Mesenteric fat pad (tissue), 1 donor: ENCODE results near the gene LRRC26. TPM values are rescaled to one million over a fixed set of nuclear protein-coding genes. Genes with fewer than 3 reads are reported as not detected.
"Not testable (repeated sequence)": the region's sequence is repeated elsewhere in the genome, so short reads cannot be mapped to it uniquely, and the experiment has no call there.

Experiments used
- DNase-seq: peaks from one replicate; pipeline ENCODE4 v3.0.0-alpha.2; 2020; ENCODE audit warnings: low spot score
- microRNA-seq: library from miRNA; unstranded; fragments of <30 nt; microRNA quantifications from one replicate; pipeline ENCODE4 v1.2.0, GENCODE V29; 2020; ENCODE audit warnings: borderline number of aligned reads
- total RNA-seq: library from RNA; stranded (reverse); fragmentation: NEBNext Ultra II Directional; extraction: Animal tissue kit (Norgen Biotek cat#: 25700); gene quantifications from one replicate; pipeline ENCODE4 v1.2.1, GENCODE V29; 2021
- donor health status: DM: yes; HTN: yes; CAD: no.

LRRC26 gene
- total RNA-seq, 1 donor from 2014 or later: not detected

- not testable (repeated sequence) for DNase-seq
Measured at GRCh38 chr9:137121927-137122795, 47.7 kb downstream of the LRRC26 start.

Small RNA genes within 50 kb of the gene (microRNA-seq; reads per million reads assigned to microRNA genes)
- not detected for gene MIR3621

Other genes with a start within 250 kb of the LRRC26 start
- gene FBXW5, start 225.3 kb downstream of the LRRC26 start, total RNA-seq: 95.2 TPM
- gene C8G, start 224.8 kb downstream of the LRRC26 start, total RNA-seq: not detected
- gene LCN12, start 217.8 kb downstream of the LRRC26 start, total RNA-seq: not detected
- gene PTGDS, start 192.5 kb downstream of the LRRC26 start, total RNA-seq: 249 TPM
- gene LCNL1, start 187.1 kb downstream of the LRRC26 start, total RNA-seq: 0.71 TPM
- 29.4 TPM for gene PAXX, start 177.6 kb downstream of the LRRC26 start, total RNA-seq
- 1.6 TPM for gene CLIC3, start 173.5 kb downstream of the LRRC26 start, total RNA-seq
- 47.2 TPM for gene ABCA2, start 141.8 kb downstream of the LRRC26 start, total RNA-seq
- gene FUT7, start 138.0 kb downstream of the LRRC26 start, total RNA-seq: 0.55 TPM
- 95.3 TPM for gene NPDC1, start 123.9 kb downstream of the LRRC26 start, total RNA-seq
- gene ENTPD2, start 116.0 kb downstream of the LRRC26 start, total RNA-seq: not detected
- gene SAPCD2, start 99.5 kb downstream of the LRRC26 start, total RNA-seq: 0.42 TPM
- gene UAP1L1, start 92.5 kb downstream of the LRRC26 start, total RNA-seq: 28.1 TPM
- gene MAN1B1, start 83.1 kb downstream of the LRRC26 start, total RNA-seq: 33.0 TPM
- 150 TPM for gene DPP7, start 55.3 kb downstream of the LRRC26 start, total RNA-seq
- not detected for gene GRIN1, start 30.9 kb downstream of the LRRC26 start, total RNA-seq
- not detected for gene TMEM210, start 2.0 kb upstream of the LRRC26 start, total RNA-seq
- 39.3 TPM for gene ANAPC2, start 18.5 kb upstream of the LRRC26 start, total RNA-seq
- 53.3 TPM for gene SSNA1, start 18.6 kb upstream of the LRRC26 start, total RNA-seq
- gene TPRN, start 30.7 kb upstream of the LRRC26 start, total RNA-seq: 5.1 TPM
- gene TMEM203, start 35.6 kb upstream of the LRRC26 start, total RNA-seq: 24.8 TPM
- gene NDOR1, start 35.6 kb upstream of the LRRC26 start, total RNA-seq: 10.4 TPM
- gene RNF208, start 52.2 kb upstream of the LRRC26 start, total RNA-seq: 5.9 TPM
- gene CYSRT1, start 55.1 kb upstream of the LRRC26 start, total RNA-seq: 0.42 TPM
- not detected for gene RNF224, start 57.5 kb upstream of the LRRC26 start, total RNA-seq
- not detected for gene SLC34A3, start 60.9 kb upstream of the LRRC26 start, total RNA-seq
- 298 TPM for gene TUBB4B, start 71.2 kb upstream of the LRRC26 start, total RNA-seq
- gene STPG3, start 81.2 kb upstream of the LRRC26 start, total RNA-seq: not detected
- gene NELFB, start 85.3 kb upstream of the LRRC26 start, total RNA-seq: 39.2 TPM
- 9.2 TPM for gene TOR4A, start 107.7 kb upstream of the LRRC26 start, total RNA-seq
- gene NRARP, start 132.2 kb upstream of the LRRC26 start, total RNA-seq: 16.3 TPM